ENCODE data around the gene PRSS8.

- TF ChIP-seq POLR2A (IDR thresholded peaks at IDR 0.05) = no peak
- no peak for TF ChIP-seq CTCF (IDR thresholded peaks at IDR 0.05)
- no peak for TF ChIP-seq POLR2AphosphoS5 (IDR thresholded peaks at IDR 0.05; ENCODE audit: insufficient read depth in 1 of 2, low read depth in 1 of 2)
Observed at GRCh38 chr16:31085411-31085810, 50.1 kb downstream of the PRSS8 start.

Measured in vagina (tissue), 2 donors.